Natural killer cell (primary cell): Measurements from ENCODE around the gene ARHGAP26. TPM values are rescaled to one million over a fixed set of nuclear protein-coding genes. Genes with fewer than 3 reads are reported as not detected.

Experiments used
- ATAC-seq, 3 donors: fragments of 150-1000 bp in 2 of 3; fragments of 200-7000 bp in 1 of 3; cut with Tn5 transposase; 1 replicate in 1 of 3; 2 replicates in 2 of 3; pipeline ENCODE4 v1.10.0; 2021; ENCODE audit warnings: mild to moderate bottlenecking in 2 of 3, moderate library complexity in 2 of 3
- DNase-seq, 2 donors: peaks; one replicate each; pipeline versions ENCODE4 v3.0.0 to v3.0.0-alpha.2; 2013 to 2021; ENCODE audit warnings: mixed read lengths in 1 of 2
- H3K27ac ChIP-seq: one replicate; pipeline ENCODE4 v1.5.1; 2013; ENCODE audit warnings: mild to moderate bottlenecking, low read length
- H3K27me3 ChIP-seq: one replicate; pipeline ENCODE4 v1.6.1; 2013; ENCODE audit warnings: low read length; ENCODE audit not compliant: control insufficient read depth, insufficient read depth
- H3K36me3 ChIP-seq: one replicate; pipeline ENCODE4 v1.6.1; 2013; ENCODE audit warnings: low read length; ENCODE audit not compliant: control insufficient read depth, insufficient read depth
- H3K4me1 ChIP-seq: one replicate; pipeline ENCODE4 v1.6.1; 2013; ENCODE audit warnings: low read length; ENCODE audit not compliant: control insufficient read depth, insufficient read depth
- H3K4me3 ChIP-seq: one replicate; pipeline ENCODE4 v1.5.1; 2013; ENCODE audit warnings: low read length
- H3K9me3 ChIP-seq: one replicate; pipeline ENCODE4 v1.6.1; 2013; ENCODE audit warnings: low read length; ENCODE audit not compliant: control insufficient read depth, insufficient read depth
- H3K27ac Mint-ChIP-seq, 2 donors: one replicate each; pipeline ENCODE4 v1.8.0; 2022; ENCODE audit warnings: mild to moderate bottlenecking in 2 of 2, mixed read lengths in 2 of 2, moderate library complexity in 1 of 2
- H3K27me3 Mint-ChIP-seq, 2 donors: one replicate each; pipeline ENCODE4 v1.8.0; 2022; ENCODE audit warnings: low read depth in 2 of 2, mixed read lengths in 2 of 2
- H3K36me3 Mint-ChIP-seq: one replicate; pipeline ENCODE4 v1.8.0; 2022; ENCODE audit warnings: mixed read lengths
- H3K4me1 Mint-ChIP-seq, 2 donors: one replicate each; pipeline ENCODE4 v1.8.0; 2022; ENCODE audit warnings: mixed read lengths in 2 of 2
- H3K4me3 Mint-ChIP-seq: one replicate; pipeline ENCODE4 v1.8.0; 2022; ENCODE audit warnings: mild to moderate bottlenecking, moderate library complexity, mixed read lengths
- H3K9me3 Mint-ChIP-seq, 2 donors: one replicate each; pipeline ENCODE4 v1.8.0; 2022; ENCODE audit warnings: mixed read lengths in 2 of 2
- CTCF ChIP-seq: fragments of 200-600 bp; IDR thresholded peaks from one replicate; pipeline ENCODE4 v1.8.0; 2022; ENCODE audit warnings: antibody characterized with exemption
- WGBS: methylation state at CpG from one replicate; pipeline ENCODE4 v1.1.7; 2013; ENCODE audit warnings: missing lambda C conversion rate; ENCODE audit not compliant: insufficient coverage; 5-methylcytosine and 5-hydroxymethylcytosine counted together
- intact Hi-C: fragments of 100-400 bp; cut with micrococcal nuclease; formaldehyde crosslinking; loops from one replicate; pipeline ENCODE4 v1.14.2; 2022
- total RNA-seq, 4 donors: library from RNA; stranded (reverse); fragments of 120-200 nt in 1 of 4; gene quantifications; one replicate each; pipeline versions ENCODE4 v1.2.3 to v1.2.4, GENCODE V29; 2013 to 2022

The ARHGAP26 gene
- total RNA-seq, 3 donors from 2014 or later (not counting 1 experiment from before 2014, with no cell fraction given) = 153 to 159 (median 158) TPM

- Histone ChIP-seq H3K36me3 (no peaks in the 10 kb centered on the region), H3K27ac (no peak overlapping the region), H3K27me3 (no peaks in the 10 kb centered on the region), H3K9me3 (no peaks in the 10 kb centered on the region), H3K4me1 (no peaks in the 10 kb centered on the region), H3K4me3 (no peak overlapping the region)
- no peak overlapping the region for H3K4me3 Mint-ChIP-seq
- no peak for TF ChIP-seq CTCF
- 88% methylated on average over 1 of the region's 2 CpGs for WGBS
- no peak overlapping the region for H3K27ac Mint-ChIP-seq
- no peak for ATAC-seq
- intact Hi-C loops = no loop called here
- no peaks in the 10 kb centered on the region for H3K9me3 Mint-ChIP-seq
- H3K36me3 Mint-ChIP-seq = no peaks in the 10 kb centered on the region
- DNase-seq = no peak
- no peaks in the 10 kb centered on the region for H3K27me3 Mint-ChIP-seq
- peaks cover 0 to 16% of the 10 kb centered on the region in 2 donors for H3K4me1 Mint-ChIP-seq
Measured at GRCh38 chr5:142726188-142726731, 43.9 kb upstream of the ARHGAP26 start.

DNA sequence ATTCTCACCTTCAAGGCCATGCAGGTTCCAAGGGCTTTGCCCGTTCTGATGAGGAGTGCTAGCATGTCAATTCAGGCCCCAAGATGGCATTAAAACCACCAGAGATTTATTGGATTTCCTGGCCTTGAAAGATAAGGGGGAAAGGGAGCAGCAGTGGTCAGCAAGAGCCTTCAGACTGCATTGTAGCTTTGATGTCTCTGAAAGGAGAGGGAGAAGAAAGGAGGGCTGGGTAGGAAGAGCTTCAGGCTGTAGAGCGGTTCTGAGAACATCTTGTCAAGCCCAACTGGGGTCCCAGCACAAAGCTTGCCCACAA, 42.5 kb upstream of the ARHGAP26 start:
- ATAC-seq = no peak

GRCh38 chr5:142735323-142736246, 34.6 kb upstream of the ARHGAP26 start:
- H3K36me3 ChIP-seq = no peaks in the 10 kb centered on the region
- H3K27ac ChIP-seq = no peak overlapping the region
- Mint-ChIP-seq H3K9me3 (no peaks in the 10 kb centered on the region), H3K27me3 (peaks cover 0 to 7% of the 10 kb centered on the region in 2 donors), H3K36me3 (no peaks in the 10 kb centered on the region), H3K4me1 (peaks cover 41 to 60% of the 10 kb centered on the region in 2 donors), H3K4me3 (no peak overlapping the region), H3K27ac (no peak overlapping the region)
- H3K4me1 ChIP-seq = peaks cover 42% of the 10 kb centered on the region
- DNase-seq (no peak), ATAC-seq (no peak)
- no peak overlapping the region for H3K4me3 ChIP-seq
- intact Hi-C loops = no loop called here
- WGBS = 84% methylated on average over 7 of the region's 8 CpGs
- no peaks in the 10 kb centered on the region for H3K27me3 ChIP-seq
- H3K9me3 ChIP-seq = no peaks in the 10 kb centered on the region
- TF ChIP-seq CTCF = no peak

More for the DNA sequence above, 42.5 kb upstream of the ARHGAP26 start:
- DNase-seq = no peak
- Histone ChIP-seq H3K27ac (no peak overlapping the region), H3K27me3 (no peaks in the 10 kb centered on the region), H3K36me3 (no peaks in the 10 kb centered on the region), H3K4me1 (peaks cover 5% of the 10 kb centered on the region), H3K9me3 (no peaks in the 10 kb centered on the region), H3K4me3 (no peak overlapping the region)
- no peak overlapping the region for H3K27ac Mint-ChIP-seq
- no peaks in the 10 kb centered on the region for H3K27me3 Mint-ChIP-seq
- no peak overlapping the region for H3K4me3 Mint-ChIP-seq
- no peak for TF ChIP-seq CTCF
- no peaks in the 10 kb centered on the region for H3K36me3 Mint-ChIP-seq
- H3K9me3 Mint-ChIP-seq = no peaks in the 10 kb centered on the region
- H3K4me1 Mint-ChIP-seq = peaks cover 4 to 23% of the 10 kb centered on the region in 2 donors
- 75% methylated on average over 2 of the region's 2 CpGs for WGBS
- intact Hi-C loops = no loop called here
